Subcutaneous adipose tissue (tissue), 4 donors: ENCODE measurements around the gene TM7SF3. TPM values are rescaled to one million over a fixed set of nuclear protein-coding genes. Genes with fewer than 3 reads are reported as not detected.

Experiments used
- total RNA-seq, 4 donors: library from RNA; depleted of rRNA; stranded (reverse); fragments of >200 nt; gene quantifications; one replicate each; pipeline ENCODE4 v1.1.0, GENCODE V29; 2016
- TF ChIP-seq, protein P1 (sequence below): fragments of 450-650 bp; IDR thresholded peaks from one replicate; pipeline ENCODE4 v1.5.1; 2016; ENCODE audit warnings: low read depth, mild to moderate bottlenecking, control low read depth, antibody characterized with exemption, moderate library complexity

TM7SF3 gene
- total RNA-seq, 4 donors from 2014 or later, result 36.8 to 49.5 (median 44.1) TPM

DNA sequence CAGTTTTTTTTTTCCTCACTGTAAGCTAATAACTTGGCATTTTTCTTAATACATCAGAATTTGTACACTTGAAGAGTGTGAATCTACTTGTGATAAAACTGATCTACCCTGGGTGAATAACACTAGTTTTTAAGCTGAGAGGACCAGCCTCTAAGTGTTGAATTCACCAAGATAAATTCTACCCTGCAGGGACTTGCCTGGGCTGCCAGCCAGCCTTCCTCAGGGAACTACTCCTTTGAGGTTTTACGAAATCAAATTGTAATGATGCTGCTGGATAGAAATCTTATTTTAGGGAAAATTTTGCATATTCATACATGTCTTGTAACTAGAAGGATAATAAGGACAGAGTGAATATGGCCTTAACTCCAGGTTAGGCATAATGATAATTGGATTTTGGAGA is 10.1 kb upstream of the TM7SF3 start:
- TF ChIP-seq, protein P1, sequence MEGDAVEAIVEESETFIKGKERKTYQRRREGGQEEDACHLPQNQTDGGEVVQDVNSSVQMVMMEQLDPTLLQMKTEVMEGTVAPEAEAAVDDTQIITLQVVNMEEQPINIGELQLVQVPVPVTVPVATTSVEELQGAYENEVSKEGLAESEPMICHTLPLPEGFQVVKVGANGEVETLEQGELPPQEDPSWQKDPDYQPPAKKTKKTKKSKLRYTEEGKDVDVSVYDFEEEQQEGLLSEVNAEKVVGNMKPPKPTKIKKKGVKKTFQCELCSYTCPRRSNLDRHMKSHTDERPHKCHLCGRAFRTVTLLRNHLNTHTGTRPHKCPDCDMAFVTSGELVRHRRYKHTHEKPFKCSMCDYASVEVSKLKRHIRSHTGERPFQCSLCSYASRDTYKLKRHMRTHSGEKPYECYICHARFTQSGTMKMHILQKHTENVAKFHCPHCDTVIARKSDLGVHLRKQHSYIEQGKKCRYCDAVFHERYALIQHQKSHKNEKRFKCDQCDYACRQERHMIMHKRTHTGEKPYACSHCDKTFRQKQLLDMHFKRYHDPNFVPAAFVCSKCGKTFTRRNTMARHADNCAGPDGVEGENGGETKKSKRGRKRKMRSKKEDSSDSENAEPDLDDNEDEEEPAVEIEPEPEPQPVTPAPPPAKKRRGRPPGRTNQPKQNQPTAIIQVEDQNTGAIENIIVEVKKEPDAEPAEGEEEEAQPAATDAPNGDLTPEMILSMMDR, result no peak

DNA sequence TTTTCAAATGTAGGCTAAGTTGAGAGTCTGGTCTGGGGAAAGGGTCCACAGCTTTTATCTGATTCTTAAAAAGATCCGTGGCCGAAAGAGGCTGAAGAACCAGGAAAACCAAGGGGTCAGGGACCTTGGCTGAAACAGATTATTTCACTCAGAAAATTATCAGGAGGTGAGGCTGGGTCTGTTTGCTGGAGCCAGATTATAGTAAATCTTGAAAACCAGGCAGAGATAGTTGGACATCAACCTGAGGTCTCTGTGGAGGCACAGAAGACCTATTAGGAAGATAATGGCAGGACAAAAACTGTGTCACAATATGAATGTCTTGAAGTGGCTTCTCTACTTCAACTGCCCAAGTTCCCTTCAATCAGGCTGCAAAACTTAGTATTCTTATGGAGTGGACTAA is 6.6 kb upstream of the TM7SF3 start:
- TF ChIP-seq, protein P1, result no peak

DNA sequence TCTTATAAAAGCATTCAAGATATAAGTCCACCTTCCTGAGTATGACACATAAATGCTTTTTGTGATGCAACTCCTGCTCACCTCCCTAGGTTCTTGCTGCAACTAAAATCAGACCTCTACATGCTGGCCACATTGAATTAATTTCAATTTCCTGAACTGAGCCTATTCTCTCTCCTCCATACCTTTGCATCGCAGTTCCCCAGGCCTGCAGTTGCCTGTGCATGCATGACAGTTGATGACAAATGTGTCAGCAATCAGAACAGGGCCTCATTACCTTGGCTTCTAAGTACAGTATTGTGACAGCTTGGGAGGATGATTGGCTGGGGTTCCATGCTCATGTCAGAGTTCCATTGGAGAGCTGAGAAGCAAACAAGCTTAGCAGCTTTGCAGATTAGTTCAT is 3.9 kb upstream of the TM7SF3 start:
- TF ChIP-seq, protein P1, result no peak

DNA sequence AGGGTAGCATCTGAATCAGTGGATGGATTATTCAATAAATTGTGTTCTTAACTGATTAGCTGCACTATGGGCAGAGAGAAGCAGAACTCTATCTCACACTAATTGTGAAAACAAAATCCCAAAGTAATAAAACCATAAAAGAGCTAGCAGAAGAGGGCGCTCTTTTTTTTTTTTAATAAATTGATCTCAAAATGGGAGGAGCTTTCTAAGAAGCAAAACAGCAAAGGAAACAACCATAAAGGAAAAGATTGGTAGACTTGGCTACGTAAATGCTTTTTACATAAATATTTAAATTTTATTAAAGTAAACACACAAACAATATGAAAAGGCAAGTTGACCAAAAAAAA is 1.5 kb upstream of the TM7SF3 start:
- TF ChIP-seq, protein P1, result no peak

DNA sequence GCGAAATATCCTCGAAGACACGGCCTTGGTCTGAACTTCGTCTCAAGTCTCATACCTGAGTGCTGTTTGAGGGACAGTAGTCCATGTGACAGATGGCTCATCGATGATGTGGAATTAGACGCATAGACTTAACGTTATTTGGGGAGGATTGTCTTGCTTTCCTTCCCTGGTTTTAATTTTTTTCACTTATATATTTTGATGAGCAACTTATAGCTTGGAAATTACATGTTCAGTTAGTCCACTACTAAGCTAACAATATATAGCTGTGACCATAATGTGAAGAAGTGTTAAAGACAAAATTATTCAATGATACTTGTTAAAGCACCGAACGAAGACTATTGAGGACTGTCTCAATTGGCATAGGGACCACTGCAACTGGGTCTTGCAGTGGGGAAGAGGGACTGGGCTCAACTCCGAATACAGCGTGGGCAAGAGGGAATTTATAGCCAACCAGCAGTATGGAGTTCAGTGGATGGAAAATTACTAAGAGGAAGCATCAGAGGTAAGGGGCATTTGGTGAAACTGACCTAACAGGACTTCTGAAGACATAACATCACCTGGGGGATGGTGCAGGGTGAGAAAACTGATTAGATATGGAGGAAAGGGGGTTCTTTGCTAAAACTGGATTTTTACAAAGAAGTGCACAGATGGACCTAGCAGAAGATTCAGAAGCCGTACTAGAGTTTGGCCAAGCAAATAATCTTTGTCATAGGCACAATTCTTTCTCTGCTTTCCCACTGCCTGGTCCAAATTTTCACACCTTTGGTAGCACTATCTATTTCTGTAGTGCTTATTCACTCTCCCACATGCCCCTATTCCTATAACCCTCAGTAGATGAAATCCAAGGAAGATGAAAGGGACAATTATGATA is 910 bp upstream of the TM7SF3 start:
- TF ChIP-seq, protein P1, result no peak

DNA sequence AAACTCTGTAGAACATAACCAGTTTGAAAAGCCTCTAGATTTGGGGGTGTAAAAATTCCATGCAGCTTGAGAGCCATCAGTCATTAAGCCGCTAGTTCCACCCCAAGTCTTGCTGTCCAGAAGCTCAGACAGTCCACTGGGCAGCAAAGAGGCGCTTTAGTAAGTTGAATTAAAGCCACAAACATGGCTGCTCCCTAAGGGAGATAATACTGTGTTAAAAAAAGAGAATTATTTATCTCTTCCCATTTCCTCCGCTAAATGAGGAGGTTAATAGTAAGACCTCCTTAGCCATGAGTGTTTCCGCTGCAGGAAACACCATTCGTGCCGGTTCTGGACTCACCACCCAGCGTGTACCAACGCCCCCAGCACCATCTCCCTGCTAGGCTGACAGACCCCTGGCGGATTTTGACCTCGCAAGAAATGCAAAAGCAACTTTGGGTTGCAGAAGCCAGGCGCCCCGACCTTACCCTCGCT is 536 bp downstream of the TM7SF3 start:
- TF ChIP-seq, protein P1, result no peak

DNA sequence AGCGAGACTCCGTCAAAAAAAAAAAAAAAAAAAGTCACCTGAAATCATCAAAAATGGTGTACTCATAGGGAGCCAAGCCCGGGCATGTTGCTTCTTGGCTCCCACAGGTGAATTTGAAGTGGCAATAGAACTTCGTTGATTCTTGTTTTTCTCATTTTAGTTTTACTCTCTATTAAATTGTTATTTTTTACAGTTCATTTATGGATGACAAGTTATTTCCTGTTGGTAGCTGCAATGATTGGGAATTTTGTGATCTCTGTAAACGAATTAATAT is 1.3 kb downstream of the TM7SF3 start:
- TF ChIP-seq, protein P1, result no peak
